Esophagus muscularis mucosa (tissue), 3 donors: ENCODE results near the gene SLC25A30.

ENCODE experiments used
- POLR2A ChIP-seq: fragments of 450-650 bp; IDR thresholded peaks from one replicate; pipeline ENCODE4 v1.6.1; 2017; ENCODE audit warnings: antibody characterized with exemption, moderate library complexity, mild to moderate bottlenecking, low read depth
- POLR2AphosphoS5 ChIP-seq, 2 donors: sonication (generic); formaldehyde crosslinking; IDR thresholded peaks; one replicate each; pipeline ENCODE4 v1.6.1; 2017; ENCODE audit warnings: antibody characterized with exemption in 2 of 2
- TF ChIP-seq, protein P1 (sequence below), 3 experiments: fragments of 200-600 bp in 2 of 3; fragments of 450-650 bp in 1 of 3; sonication (generic) in 2 of 3; IDR thresholded peaks; one replicate each; pipeline ENCODE4 v1.5.1; 2017 to 2019; ENCODE audit warnings: antibody characterized with exemption in 3 of 3, mild to moderate bottlenecking in 2 of 3, moderate library complexity in 1 of 3

DNA sequence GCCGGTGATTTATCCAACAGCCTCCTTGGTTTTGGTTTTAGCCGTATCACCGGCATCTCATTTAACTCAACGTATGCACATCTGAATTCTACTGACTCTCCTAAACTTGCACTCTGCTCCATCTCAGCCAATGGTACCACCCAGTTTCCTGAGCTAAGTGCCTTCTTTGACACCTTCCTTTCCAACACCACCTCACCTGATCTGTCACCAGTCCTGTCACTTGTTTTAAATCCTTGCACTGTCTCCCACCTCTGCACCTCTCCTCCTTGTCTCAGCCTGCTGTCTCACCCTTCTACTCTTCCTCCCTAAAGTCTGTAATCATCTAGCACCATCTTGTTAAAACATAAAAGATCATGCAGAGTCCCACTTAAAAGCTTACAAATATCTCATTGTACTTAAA, 49.1 kb downstream of the SLC25A30 start:
- TF ChIP-seq, protein P1, sequence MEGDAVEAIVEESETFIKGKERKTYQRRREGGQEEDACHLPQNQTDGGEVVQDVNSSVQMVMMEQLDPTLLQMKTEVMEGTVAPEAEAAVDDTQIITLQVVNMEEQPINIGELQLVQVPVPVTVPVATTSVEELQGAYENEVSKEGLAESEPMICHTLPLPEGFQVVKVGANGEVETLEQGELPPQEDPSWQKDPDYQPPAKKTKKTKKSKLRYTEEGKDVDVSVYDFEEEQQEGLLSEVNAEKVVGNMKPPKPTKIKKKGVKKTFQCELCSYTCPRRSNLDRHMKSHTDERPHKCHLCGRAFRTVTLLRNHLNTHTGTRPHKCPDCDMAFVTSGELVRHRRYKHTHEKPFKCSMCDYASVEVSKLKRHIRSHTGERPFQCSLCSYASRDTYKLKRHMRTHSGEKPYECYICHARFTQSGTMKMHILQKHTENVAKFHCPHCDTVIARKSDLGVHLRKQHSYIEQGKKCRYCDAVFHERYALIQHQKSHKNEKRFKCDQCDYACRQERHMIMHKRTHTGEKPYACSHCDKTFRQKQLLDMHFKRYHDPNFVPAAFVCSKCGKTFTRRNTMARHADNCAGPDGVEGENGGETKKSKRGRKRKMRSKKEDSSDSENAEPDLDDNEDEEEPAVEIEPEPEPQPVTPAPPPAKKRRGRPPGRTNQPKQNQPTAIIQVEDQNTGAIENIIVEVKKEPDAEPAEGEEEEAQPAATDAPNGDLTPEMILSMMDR (IDR thresholded peaks at IDR 0.05): no peak
- no peak for TF ChIP-seq POLR2A
- no peak for TF ChIP-seq POLR2AphosphoS5 (IDR thresholded peaks at IDR 0.05)
